Fibroblast of lung (primary cell): ENCODE results near the gene TOR1B. TPM values are rescaled to one million over a fixed set of nuclear protein-coding genes. Genes with fewer than 3 reads are reported as not detected.
"Not testable (repeated sequence)": the region's sequence is repeated elsewhere in the genome, so short reads cannot be mapped to it uniquely, and the experiment has no call there.

Experiments used
- DNase-seq, 2 donors: peaks; one replicate each; pipeline versions ENCODE4 v3.0.0 to v3.0.0-alpha.2; 2010; ENCODE audit warnings: low read depth in 2 of 2
- H2AFZ ChIP-seq: 2 replicates; pipeline ENCODE4 v1.5.1; 2012; ENCODE audit warnings: low read length, control low read depth, inconsistent platforms
- H3K27ac ChIP-seq: 2 replicates; pipeline ENCODE4 v1.5.1; 2011; ENCODE audit warnings: low read length, control low read depth; ENCODE audit not compliant: insufficient read depth
- H3K27me3 ChIP-seq: 2 replicates; pipeline ENCODE4 v1.5.1; 2011; ENCODE audit warnings: mild to moderate bottlenecking, low read length; ENCODE audit not compliant: control insufficient read depth, insufficient read depth
- H3K36me3 ChIP-seq: 2 replicates; pipeline ENCODE4 v1.5.1; 2011; ENCODE audit warnings: low read length; ENCODE audit not compliant: control insufficient read depth, insufficient read depth
- H3K4me1 ChIP-seq: 2 replicates; pipeline ENCODE4 v1.5.1; 2011; ENCODE audit warnings: low read length; ENCODE audit not compliant: control insufficient read depth, insufficient read depth; ENCODE audit errors: extremely low read depth
- H3K4me2 ChIP-seq: 2 replicates; pipeline ENCODE4 v1.5.1; 2011; ENCODE audit warnings: low read length, control low read depth; ENCODE audit not compliant: insufficient read depth; ENCODE audit errors: extremely low read depth
- H3K4me3 ChIP-seq, 4 experiments: fragments of 200-600 bp in 1 of 4; sonication (generic) in 1 of 4; replicated peaks in 1 of 4; 2 replicates each; pipeline ENCODE4 v1.5.1; 2011 to 2016; ENCODE audit warnings: low read length in 4 of 4, low read depth in 3 of 4, mild to moderate bottlenecking in 3 of 4, control low read depth in 2 of 4, inconsistent platforms in 1 of 4, mixed read lengths in 1 of 4; ENCODE audit not compliant: insufficient read depth in 1 of 4; ENCODE audit errors: control extremely low read depth in 1 of 4
- H3K79me2 ChIP-seq: 2 replicates; pipeline ENCODE4 v1.5.1; 2012; ENCODE audit warnings: mild to moderate bottlenecking, low read length, inconsistent platforms; ENCODE audit not compliant: control insufficient read depth, insufficient read depth
- H3K9ac ChIP-seq: 2 replicates; pipeline ENCODE4 v1.5.1; 2011; ENCODE audit warnings: mild to moderate bottlenecking, low read length, control low read depth; ENCODE audit not compliant: insufficient read depth
- H3K9me3 ChIP-seq: 2 replicates; pipeline ENCODE4 v1.5.1; 2012; ENCODE audit warnings: low read depth, low read length; ENCODE audit not compliant: control insufficient read depth, insufficient read depth
- H4K20me1 ChIP-seq: 2 replicates; pipeline ENCODE4 v1.5.1; 2011; ENCODE audit warnings: low read length; ENCODE audit not compliant: control insufficient read depth, insufficient read depth; ENCODE audit errors: extremely low read depth
- EZH2 ChIP-seq: IDR thresholded peaks from 2 replicates; pipeline ENCODE4 v1.5.1; 2012; ENCODE audit warnings: low read length, control low read depth, mild to moderate bottlenecking; ENCODE audit errors: missing control alignments
- polyA plus RNA-seq, 2 donors: library from polyadenylated mRNA; depleted of rRNA in 1 of 2; stranded (reverse) in 1 of 2; unstranded in 1 of 2; fragments of >200 nt; gene quantifications; 2 replicates each; pipeline ENCODE4 v1.2.1, GENCODE V29; 2011 to 2012; ENCODE audit warnings: missing spikeins in 1 of 2
- total RNA-seq: library from RNA; depleted of rRNA; stranded (reverse); fragments of >200 nt; gene quantifications from 2 replicates; pipeline ENCODE4 v1.2.1, GENCODE V29; 2014
- TF ChIP-seq, protein P1 (sequence below), 2 donors: IDR thresholded peaks in 1 of 2; conservative IDR thresholded peaks in 1 of 2; 1 replicate in 1 of 2; 2 replicates in 1 of 2; pipeline ENCODE4 v1.5.1; 2011 to 2012; ENCODE audit warnings: low read length in 2 of 2, control low read depth in 1 of 2, inconsistent platforms in 1 of 2, low read depth in 1 of 2, mild to moderate bottlenecking in 1 of 2

Gene TOR1B
- total and polyA plus RNA-seq, 2 donors (not counting 1 experiment from before 2014, with no cell fraction given) = 20.3 to 33.6 TPM

DNA sequence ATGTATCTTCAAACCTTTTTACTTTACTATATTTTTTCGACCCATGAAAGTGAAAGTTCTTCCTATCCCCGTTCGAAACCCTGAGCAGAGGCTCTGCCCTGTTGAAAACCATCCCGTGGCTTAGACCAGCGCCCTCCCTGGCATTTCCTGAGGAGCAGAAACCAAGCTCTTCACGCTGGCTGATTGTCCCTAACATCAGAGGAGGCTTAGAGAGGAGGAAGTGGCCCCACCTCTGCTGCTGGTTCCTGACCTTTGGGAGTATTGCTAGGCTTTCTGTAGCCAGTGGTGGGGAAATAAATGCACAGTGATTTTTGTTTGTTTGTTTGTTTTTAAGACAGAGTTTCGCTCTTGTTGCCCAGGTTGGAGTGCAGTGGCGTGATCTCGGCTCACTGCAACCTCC lies 45.9 kb upstream of the TOR1B start:
- Histone ChIP-seq H3K9ac (peak overlapping the region; percentile 5), H3K79me2 (no peaks in the 10 kb centered on the region), H3K4me1 (peaks cover 18% of the 10 kb centered on the region), H3K36me3 (no peaks in the 10 kb centered on the region), H4K20me1 (no peaks in the 10 kb centered on the region), H3K9me3 (no peaks in the 10 kb centered on the region), H3K27ac (no peak overlapping the region), H3K4me3 (no peak overlapping the region), H2AFZ (no peak overlapping the region), H3K4me2 (no peak overlapping the region), H3K27me3 (no peaks in the 10 kb centered on the region)
- TF ChIP-seq EZH2 = no peak
- TF ChIP-seq, protein P1, sequence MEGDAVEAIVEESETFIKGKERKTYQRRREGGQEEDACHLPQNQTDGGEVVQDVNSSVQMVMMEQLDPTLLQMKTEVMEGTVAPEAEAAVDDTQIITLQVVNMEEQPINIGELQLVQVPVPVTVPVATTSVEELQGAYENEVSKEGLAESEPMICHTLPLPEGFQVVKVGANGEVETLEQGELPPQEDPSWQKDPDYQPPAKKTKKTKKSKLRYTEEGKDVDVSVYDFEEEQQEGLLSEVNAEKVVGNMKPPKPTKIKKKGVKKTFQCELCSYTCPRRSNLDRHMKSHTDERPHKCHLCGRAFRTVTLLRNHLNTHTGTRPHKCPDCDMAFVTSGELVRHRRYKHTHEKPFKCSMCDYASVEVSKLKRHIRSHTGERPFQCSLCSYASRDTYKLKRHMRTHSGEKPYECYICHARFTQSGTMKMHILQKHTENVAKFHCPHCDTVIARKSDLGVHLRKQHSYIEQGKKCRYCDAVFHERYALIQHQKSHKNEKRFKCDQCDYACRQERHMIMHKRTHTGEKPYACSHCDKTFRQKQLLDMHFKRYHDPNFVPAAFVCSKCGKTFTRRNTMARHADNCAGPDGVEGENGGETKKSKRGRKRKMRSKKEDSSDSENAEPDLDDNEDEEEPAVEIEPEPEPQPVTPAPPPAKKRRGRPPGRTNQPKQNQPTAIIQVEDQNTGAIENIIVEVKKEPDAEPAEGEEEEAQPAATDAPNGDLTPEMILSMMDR (conservative IDR thresholded peaks at IDR 0.05 in 1 of 2, IDR thresholded peaks at IDR 0.05 in 1 of 2; ENCODE audit: low read depth in 1 of 2, low read length in 2 of 2) = no peak
- no peak for DNase-seq

DNA sequence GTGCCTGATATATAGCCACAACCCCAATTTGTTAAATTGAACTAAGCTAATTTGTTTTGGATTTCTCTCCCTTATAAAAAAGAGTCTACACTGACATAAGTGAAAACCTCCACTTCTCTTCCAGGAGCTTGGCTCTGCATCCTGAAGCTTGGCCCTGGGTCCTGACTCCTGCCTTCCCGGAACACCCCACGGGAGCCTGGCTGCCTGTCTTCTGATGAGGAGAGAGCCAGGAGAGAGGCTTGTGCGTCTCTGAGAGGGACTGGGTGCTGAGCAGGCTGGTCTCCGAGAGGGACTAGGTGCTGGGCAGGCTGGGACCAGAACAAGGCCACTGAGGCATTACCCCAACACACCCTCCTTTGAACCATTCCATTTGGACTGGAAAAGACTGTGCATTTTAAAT lies 43.7 kb upstream of the TOR1B start:
- H3K9ac ChIP-seq = no peak overlapping the region
- no peak overlapping the region for H3K4me2 ChIP-seq
- H3K79me2 ChIP-seq = no peaks in the 10 kb centered on the region
- peaks cover 16% of the 10 kb centered on the region for H3K4me1 ChIP-seq
- no peaks in the 10 kb centered on the region for H3K27me3 ChIP-seq
- DNase-seq = no peak
- no peaks in the 10 kb centered on the region for H3K36me3 ChIP-seq
- no peak overlapping the region for H2AFZ ChIP-seq
- TF ChIP-seq, protein P1 (conservative IDR thresholded peaks at IDR 0.05 in 1 of 2, IDR thresholded peaks at IDR 0.05 in 1 of 2; ENCODE audit: low read depth in 1 of 2, low read length in 2 of 2) = no peak
- TF ChIP-seq EZH2 = no peak
- H3K27ac ChIP-seq = no peak overlapping the region
- no peaks in the 10 kb centered on the region for H4K20me1 ChIP-seq
- no peak overlapping the region for H3K4me3 ChIP-seq
- no peaks in the 10 kb centered on the region for H3K9me3 ChIP-seq

- Histone ChIP-seq H3K36me3 (no peaks in the 10 kb centered on the region), H3K27ac (no peak overlapping the region), H4K20me1 (no peaks in the 10 kb centered on the region), H3K4me3 (no peak overlapping the region), H3K9me3 (no peaks in the 10 kb centered on the region), H3K79me2 (no peaks in the 10 kb centered on the region), H3K27me3 (no peaks in the 10 kb centered on the region), H3K4me1 (peaks cover 16% of the 10 kb centered on the region), H2AFZ (no peak overlapping the region), H3K4me2 (no peak overlapping the region), H3K9ac (no peak overlapping the region)
- no peak for TF ChIP-seq EZH2
- TF ChIP-seq, protein P1 (conservative IDR thresholded peaks at IDR 0.05 in 1 of 2, IDR thresholded peaks at IDR 0.05 in 1 of 2; ENCODE audit: low read depth in 1 of 2, low read length in 2 of 2) = no peak
- no peak for DNase-seq
These were observed 43.0 kb upstream of the TOR1B start for GRCh38 chr9:129759804-129760502.

GRCh38 chr9:129760784-129761183 lies 42.2 kb upstream of the TOR1B start:
- H4K20me1 ChIP-seq, H3K4me3 ChIP-seq, H3K4me2 ChIP-seq, DNase-seq, H2AFZ ChIP-seq, H3K36me3 ChIP-seq, H3K9me3 ChIP-seq, H3K79me2 ChIP-seq, H3K27me3 ChIP-seq, H3K9ac ChIP-seq: not testable (repeated sequence)
- peaks cover 16% of the 10 kb centered on the region for H3K4me1 ChIP-seq
- H3K27ac ChIP-seq = peak overlapping the region; percentile 94
